ENCODE measurements around the gene GRM4.

The GRM4 gene

DNA sequence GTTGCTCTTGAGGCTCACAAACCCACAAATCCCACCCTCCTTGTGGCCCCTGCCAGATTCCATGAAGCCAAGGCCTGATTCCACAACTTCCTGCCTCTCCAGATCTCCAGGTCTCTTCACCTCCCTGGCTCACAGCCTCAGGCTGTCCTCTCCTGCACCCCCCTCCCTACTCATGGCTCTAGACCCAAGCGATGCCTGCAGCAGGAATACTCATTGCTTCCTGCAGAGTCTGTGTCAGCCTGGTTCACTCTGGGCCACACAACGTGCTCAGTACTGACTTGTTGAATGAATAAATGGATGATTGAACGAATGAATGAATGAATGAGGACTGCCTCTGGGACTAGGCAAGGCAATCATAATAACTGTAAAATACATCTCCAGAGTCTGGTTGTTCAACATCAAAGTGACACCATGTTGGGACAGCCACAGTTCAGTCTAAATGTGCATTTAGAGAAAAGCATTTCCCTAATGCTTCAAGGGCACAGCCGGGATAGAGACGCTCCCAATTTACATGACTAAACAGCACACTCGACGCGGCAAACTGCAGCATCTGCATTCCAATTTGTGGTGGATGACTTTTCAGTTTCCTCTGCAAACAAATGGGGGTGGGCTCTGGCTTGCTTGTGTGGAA lies 139.9 kb downstream of the GRM4 start:
- Histone ChIP-seq H3K27me3 (ENCODE audit: insufficient read depth, low read depth) (peaks cover 41% of the 10 kb centered on the region), H3K4me3 (IDR thresholded peaks at IDR 0.05; ENCODE audit: insufficient read depth, low read depth, low read length) (no peak overlapping the region), H3K36me3 (ENCODE audit: insufficient read depth) (no peaks in the 10 kb centered on the region), H3K79me2 (ENCODE audit: insufficient read depth, low read depth) (no peaks in the 10 kb centered on the region), H4K20me1 (ENCODE audit: insufficient read depth) (no peaks in the 10 kb centered on the region), H3K9ac (no peak overlapping the region), H3K4me2 (no peak overlapping the region), H3K4me1 (ENCODE audit: low read depth, poor library complexity, severe bottlenecking) (no peaks in the 10 kb centered on the region), H2AFZ (ENCODE audit: low read depth) (no peak overlapping the region), H3K27ac (no peak overlapping the region)
- TF ChIP-seq, protein P1, sequence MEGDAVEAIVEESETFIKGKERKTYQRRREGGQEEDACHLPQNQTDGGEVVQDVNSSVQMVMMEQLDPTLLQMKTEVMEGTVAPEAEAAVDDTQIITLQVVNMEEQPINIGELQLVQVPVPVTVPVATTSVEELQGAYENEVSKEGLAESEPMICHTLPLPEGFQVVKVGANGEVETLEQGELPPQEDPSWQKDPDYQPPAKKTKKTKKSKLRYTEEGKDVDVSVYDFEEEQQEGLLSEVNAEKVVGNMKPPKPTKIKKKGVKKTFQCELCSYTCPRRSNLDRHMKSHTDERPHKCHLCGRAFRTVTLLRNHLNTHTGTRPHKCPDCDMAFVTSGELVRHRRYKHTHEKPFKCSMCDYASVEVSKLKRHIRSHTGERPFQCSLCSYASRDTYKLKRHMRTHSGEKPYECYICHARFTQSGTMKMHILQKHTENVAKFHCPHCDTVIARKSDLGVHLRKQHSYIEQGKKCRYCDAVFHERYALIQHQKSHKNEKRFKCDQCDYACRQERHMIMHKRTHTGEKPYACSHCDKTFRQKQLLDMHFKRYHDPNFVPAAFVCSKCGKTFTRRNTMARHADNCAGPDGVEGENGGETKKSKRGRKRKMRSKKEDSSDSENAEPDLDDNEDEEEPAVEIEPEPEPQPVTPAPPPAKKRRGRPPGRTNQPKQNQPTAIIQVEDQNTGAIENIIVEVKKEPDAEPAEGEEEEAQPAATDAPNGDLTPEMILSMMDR (conservative IDR thresholded peaks at IDR 0.05; ENCODE audit: low read depth, low read length), result no peak

DNA sequence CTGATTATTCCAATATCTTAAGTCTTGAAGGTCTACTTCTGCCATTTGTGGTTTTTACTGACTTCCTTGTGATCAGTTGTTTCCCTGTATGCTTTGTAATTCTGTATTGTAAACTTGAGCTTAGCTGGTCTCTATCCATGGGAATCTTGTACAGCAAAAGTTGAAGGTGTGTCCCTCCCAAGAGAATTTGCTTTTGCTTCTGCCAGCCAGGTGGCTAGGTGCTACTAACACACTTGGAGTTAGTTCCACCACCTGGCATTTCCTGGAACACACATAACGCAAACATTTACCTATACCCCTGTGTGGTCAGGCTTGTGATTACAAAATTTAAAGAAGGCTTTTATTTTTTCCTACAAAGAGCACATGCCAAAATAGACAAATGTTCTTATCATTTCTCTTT lies 141.2 kb downstream of the GRM4 start:
- Histone ChIP-seq H3K79me2 (ENCODE audit: insufficient read depth, low read depth) (no peaks in the 10 kb centered on the region), H3K27me3 (ENCODE audit: insufficient read depth, low read depth) (peaks cover 43% of the 10 kb centered on the region), H4K20me1 (ENCODE audit: insufficient read depth) (no peaks in the 10 kb centered on the region), H3K36me3 (ENCODE audit: insufficient read depth) (no peaks in the 10 kb centered on the region), H3K4me2 (no peak overlapping the region), H3K9ac (no peak overlapping the region), H3K4me1 (ENCODE audit: low read depth, poor library complexity, severe bottlenecking) (no peaks in the 10 kb centered on the region), H3K4me3 (IDR thresholded peaks at IDR 0.05; ENCODE audit: insufficient read depth, low read depth, low read length) (no peak overlapping the region), H3K27ac (no peak overlapping the region), H2AFZ (ENCODE audit: low read depth) (no peak overlapping the region)
- TF ChIP-seq, protein P1 (conservative IDR thresholded peaks at IDR 0.05; ENCODE audit: low read depth, low read length), result no peak

DNA sequence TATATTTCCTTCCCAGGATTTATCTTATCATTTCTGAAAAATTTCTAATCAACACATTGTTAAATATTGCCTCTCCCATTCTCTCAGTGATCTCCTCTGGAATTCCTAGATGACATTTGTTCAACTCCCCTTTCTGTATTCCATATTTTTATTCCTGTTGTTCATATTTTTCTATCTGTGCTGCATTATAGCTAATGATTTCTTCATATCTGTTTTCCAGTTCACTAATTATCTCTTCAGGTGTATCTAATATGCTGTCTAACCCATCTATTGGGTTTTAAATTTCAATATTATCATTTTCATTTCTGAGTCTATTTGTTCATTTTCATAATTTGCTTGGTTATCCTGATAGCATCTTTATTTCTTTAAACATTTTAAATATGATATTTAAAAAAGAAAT lies 141.9 kb downstream of the GRM4 start:
- TF ChIP-seq, protein P1 (conservative IDR thresholded peaks at IDR 0.05; ENCODE audit: low read depth, low read length), result no peak
- Histone ChIP-seq H3K4me3 (IDR thresholded peaks at IDR 0.05; ENCODE audit: insufficient read depth, low read depth, low read length) (no peak overlapping the region), H3K36me3 (ENCODE audit: insufficient read depth) (no peaks in the 10 kb centered on the region), H3K4me2 (no peak overlapping the region), H3K9ac (no peak overlapping the region), H3K4me1 (ENCODE audit: low read depth, poor library complexity, severe bottlenecking) (no peaks in the 10 kb centered on the region), H4K20me1 (ENCODE audit: insufficient read depth) (no peaks in the 10 kb centered on the region), H3K27ac (no peak overlapping the region), H3K27me3 (ENCODE audit: insufficient read depth, low read depth) (peaks cover 48% of the 10 kb centered on the region), H2AFZ (ENCODE audit: low read depth) (no peak overlapping the region), H3K79me2 (ENCODE audit: insufficient read depth, low read depth) (no peaks in the 10 kb centered on the region)

DNA sequence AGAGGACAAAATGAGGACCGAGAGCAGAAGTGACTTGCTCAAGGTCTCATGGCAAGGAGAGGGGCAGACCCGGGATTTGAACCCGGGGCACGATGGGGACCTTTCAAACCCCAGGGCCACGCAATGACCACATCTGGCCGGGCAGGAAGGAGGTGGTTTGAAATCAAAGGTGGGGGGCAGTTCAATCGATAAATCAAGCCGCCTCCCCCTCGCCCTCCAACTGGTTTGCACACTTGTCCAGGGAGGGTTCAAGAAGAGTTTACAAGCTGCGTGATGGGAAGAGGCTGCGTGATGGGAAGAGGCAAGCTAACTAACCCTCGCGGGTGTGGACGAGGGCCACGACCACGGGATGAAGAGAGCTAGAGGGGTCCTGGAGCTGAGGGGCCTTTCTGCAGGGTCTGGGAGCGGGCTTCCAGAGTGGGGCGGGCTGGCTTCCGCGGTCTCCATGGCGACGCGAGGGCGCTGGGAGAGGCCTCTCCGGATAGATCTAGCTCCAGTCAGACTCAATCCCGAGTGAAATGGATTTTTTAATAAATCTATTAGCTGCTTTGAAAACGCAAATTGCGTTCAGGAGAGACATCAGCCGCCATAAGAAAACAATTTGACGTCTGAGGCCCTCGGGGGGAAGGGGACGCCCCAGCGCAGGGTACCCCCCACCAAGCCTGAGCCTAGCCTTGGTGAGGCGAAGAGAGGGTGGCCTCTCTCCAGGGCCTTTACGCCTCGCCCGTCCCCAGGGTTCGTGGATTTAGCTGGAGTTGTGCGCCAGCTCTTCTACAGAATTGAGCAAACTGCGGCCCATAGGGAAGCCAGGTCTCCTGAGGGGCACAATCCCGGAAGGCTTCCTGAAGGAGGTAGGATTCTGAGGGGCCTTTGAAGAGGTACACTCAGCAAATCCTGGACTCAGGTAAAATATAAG lies 143.9 kb downstream of the GRM4 start:
- Histone ChIP-seq H4K20me1 (ENCODE audit: insufficient read depth) (no peaks in the 10 kb centered on the region), H3K4me1 (ENCODE audit: low read depth, poor library complexity, severe bottlenecking) (no peaks in the 10 kb centered on the region), H3K4me3 (IDR thresholded peaks at IDR 0.05; ENCODE audit: insufficient read depth, low read depth, low read length) (no peak overlapping the region), H3K27ac (no peak overlapping the region), H2AFZ (ENCODE audit: low read depth) (no peak overlapping the region), H3K9ac (no peak overlapping the region), H3K79me2 (ENCODE audit: insufficient read depth, low read depth) (no peaks in the 10 kb centered on the region), H3K36me3 (ENCODE audit: insufficient read depth) (no peaks in the 10 kb centered on the region), H3K27me3 (ENCODE audit: insufficient read depth, low read depth) (peaks cover 51% of the 10 kb centered on the region), H3K4me2 (no peak overlapping the region)
- TF ChIP-seq, protein P1 (conservative IDR thresholded peaks at IDR 0.05; ENCODE audit: low read depth, low read length), result no peak
